MV-4-11 (cell line): ENCODE results near the gene INAVA.

Source experiments
- DNase-seq: peaks from one replicate; lab custom pipeline; 2025; lab: John Stamatoyannopoulos, UW

The INAVA gene

GRCh38 chr1:200877010-200877409, 17.7 kb upstream of the INAVA start:
- DNase-seq: no peak

- no peak for DNase-seq
These were observed 16.7 kb upstream of the INAVA start for GRCh38 chr1:200877839-200878551.

GRCh38 chr1:200880212-200880611, 14.5 kb upstream of the INAVA start:
- DNase-seq: peak; percentile 45

- DNase-seq: no peak
These were observed 11.6 kb upstream of the INAVA start for GRCh38 chr1:200883118-200883517.

- DNase-seq: no peak
These were observed 8.9 kb upstream of the INAVA start for GRCh38 chr1:200885623-200886402.

- DNase-seq: no peak
These were observed 8.1 kb upstream of the INAVA start for GRCh38 chr1:200886594-200886993.

GRCh38 chr1:200887036-200887435, 7.7 kb upstream of the INAVA start:
- DNase-seq: no peak

- no peak for DNase-seq
These were observed 6.8 kb upstream of the INAVA start for GRCh38 chr1:200887772-200888348.

- DNase-seq: peak; percentile 98
These were observed 6.3 kb upstream of the INAVA start for GRCh38 chr1:200888349-200888838.

GRCh38 chr1:200889571-200889970, 5.1 kb upstream of the INAVA start:
- DNase-seq: peak; percentile 38

GRCh38 chr1:200890027-200890426, 4.7 kb upstream of the INAVA start:
- no peak for DNase-seq

GRCh38 chr1:200890818-200891773, 3.6 kb upstream of the INAVA start:
- DNase-seq: peak; percentile 59

- no peak for DNase-seq
These were observed 2.9 kb upstream of the INAVA start for GRCh38 chr1:200891774-200892157.

GRCh38 chr1:200892546-200892945, 2.2 kb upstream of the INAVA start:
- no peak for DNase-seq

GRCh38 chr1:200892958-200893357, 1.7 kb upstream of the INAVA start:
- no peak for DNase-seq

GRCh38 chr1:200893411-200893901, 1.2 kb upstream of the INAVA start:
- DNase-seq: no peak

GRCh38 chr1:200895443-200895789, 716 bp downstream of the INAVA start:
- no peak for DNase-seq

GRCh38 chr1:200895801-200896530, 1.3 kb downstream of the INAVA start:
- no peak for DNase-seq

- peak; percentile 81 for DNase-seq
These were observed 2.0 kb downstream of the INAVA start for GRCh38 chr1:200896531-200897196.

- DNase-seq: no peak
These were observed 2.6 kb downstream of the INAVA start for GRCh38 chr1:200897259-200897658.

GRCh38 chr1:200899015-200899386, 4.3 kb downstream of the INAVA start:
- DNase-seq: peak; percentile 27
